ENCODE measurements around the gene BTD. TPM values are rescaled to one million over a fixed set of nuclear protein-coding genes. Genes with fewer than 3 reads are reported as not detected.

The BTD gene
- total and polyA plus RNA-seq, 4 donors: 45.8 to 78.1 (median 47.8) TPM

DNA sequence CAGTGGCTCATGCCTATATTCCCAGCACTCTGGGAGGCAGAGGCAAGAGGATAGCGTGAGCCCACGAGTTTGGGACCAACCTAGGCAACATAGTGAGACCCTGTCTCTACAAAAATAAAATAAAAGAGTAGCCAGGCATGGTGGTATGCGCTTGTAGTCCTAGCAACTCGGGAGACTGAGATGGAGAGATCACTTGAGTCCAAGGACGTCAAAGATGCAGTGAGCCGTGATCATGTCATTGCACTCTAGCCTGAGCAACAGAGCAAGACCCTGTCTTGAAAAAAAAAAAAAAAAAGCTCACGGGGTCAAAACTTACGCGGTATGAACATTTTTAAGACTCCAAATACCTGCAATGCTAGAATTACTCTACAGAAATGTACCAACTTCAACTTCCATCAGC is 43.0 kb upstream of the BTD start:
- peaks cover 1 to 10% (median 6%) of the 10 kb centered on the region in 4 donors for H3K36me3 ChIP-seq (ENCODE audit: control insufficient read depth in 4 of 4, insufficient read depth in 3 of 4, low read depth in 1 of 4, low read length in 3 of 4)
- no peak for DNase-seq (ENCODE audit: low spot score)
- no peaks in the 10 kb centered on the region for H3K9me3 ChIP-seq (ENCODE audit: control insufficient read depth in 4 of 4, low read length in 3 of 4)
- no peak for TF ChIP-seq ZBTB33 (IDR thresholded peaks at IDR 0.05)
- TF ChIP-seq TAF1 (conservative IDR thresholded peaks at IDR 0.05): no peak
- TF ChIP-seq RAD21 (IDR thresholded peaks at IDR 0.05): no peak
- no peak for TF ChIP-seq NR2F2 (IDR thresholded peaks at IDR 0.05)
- no peak for TF ChIP-seq JUND (IDR thresholded peaks at IDR 0.05)
- TF ChIP-seq YY1 (IDR thresholded peaks at IDR 0.05): no peak
- no peak for TF ChIP-seq FOXA1 (IDR thresholded peaks at IDR 0.05)
- no peak for TF ChIP-seq EGR1 (IDR thresholded peaks at IDR 0.05; ENCODE audit: low read depth in 2 of 2)
- no peak for TF ChIP-seq HNF4G (IDR thresholded peaks at IDR 0.05)
- TF ChIP-seq, protein P1, sequence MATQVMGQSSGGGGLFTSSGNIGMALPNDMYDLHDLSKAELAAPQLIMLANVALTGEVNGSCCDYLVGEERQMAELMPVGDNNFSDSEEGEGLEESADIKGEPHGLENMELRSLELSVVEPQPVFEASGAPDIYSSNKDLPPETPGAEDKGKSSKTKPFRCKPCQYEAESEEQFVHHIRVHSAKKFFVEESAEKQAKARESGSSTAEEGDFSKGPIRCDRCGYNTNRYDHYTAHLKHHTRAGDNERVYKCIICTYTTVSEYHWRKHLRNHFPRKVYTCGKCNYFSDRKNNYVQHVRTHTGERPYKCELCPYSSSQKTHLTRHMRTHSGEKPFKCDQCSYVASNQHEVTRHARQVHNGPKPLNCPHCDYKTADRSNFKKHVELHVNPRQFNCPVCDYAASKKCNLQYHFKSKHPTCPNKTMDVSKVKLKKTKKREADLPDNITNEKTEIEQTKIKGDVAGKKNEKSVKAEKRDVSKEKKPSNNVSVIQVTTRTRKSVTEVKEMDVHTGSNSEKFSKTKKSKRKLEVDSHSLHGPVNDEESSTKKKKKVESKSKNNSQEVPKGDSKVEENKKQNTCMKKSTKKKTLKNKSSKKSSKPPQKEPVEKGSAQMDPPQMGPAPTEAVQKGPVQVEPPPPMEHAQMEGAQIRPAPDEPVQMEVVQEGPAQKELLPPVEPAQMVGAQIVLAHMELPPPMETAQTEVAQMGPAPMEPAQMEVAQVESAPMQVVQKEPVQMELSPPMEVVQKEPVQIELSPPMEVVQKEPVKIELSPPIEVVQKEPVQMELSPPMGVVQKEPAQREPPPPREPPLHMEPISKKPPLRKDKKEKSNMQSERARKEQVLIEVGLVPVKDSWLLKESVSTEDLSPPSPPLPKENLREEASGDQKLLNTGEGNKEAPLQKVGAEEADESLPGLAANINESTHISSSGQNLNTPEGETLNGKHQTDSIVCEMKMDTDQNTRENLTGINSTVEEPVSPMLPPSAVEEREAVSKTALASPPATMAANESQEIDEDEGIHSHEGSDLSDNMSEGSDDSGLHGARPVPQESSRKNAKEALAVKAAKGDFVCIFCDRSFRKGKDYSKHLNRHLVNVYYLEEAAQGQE (IDR thresholded peaks at IDR 0.05): no peak
- no peak for TF ChIP-seq RXRA (IDR thresholded peaks at IDR 0.05)
- no peak for TF ChIP-seq HNF4A (conservative IDR thresholded peaks at IDR 0.05)
- TF ChIP-seq, protein P2, sequence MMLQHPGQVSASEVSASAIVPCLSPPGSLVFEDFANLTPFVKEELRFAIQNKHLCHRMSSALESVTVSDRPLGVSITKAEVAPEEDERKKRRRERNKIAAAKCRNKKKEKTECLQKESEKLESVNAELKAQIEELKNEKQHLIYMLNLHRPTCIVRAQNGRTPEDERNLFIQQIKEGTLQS (IDR thresholded peaks at IDR 0.05): no peak
- TF ChIP-seq GABPA (IDR thresholded peaks at IDR 0.05 in 1 of 2, conservative IDR thresholded peaks at IDR 0.05 in 1 of 2): no peak
- TF ChIP-seq, protein P3, sequence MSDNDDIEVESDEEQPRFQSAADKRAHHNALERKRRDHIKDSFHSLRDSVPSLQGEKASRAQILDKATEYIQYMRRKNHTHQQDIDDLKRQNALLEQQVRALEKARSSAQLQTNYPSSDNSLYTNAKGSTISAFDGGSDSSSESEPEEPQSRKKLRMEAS (IDR thresholded peaks at IDR 0.05): no peak
- TF ChIP-seq, protein P4, sequence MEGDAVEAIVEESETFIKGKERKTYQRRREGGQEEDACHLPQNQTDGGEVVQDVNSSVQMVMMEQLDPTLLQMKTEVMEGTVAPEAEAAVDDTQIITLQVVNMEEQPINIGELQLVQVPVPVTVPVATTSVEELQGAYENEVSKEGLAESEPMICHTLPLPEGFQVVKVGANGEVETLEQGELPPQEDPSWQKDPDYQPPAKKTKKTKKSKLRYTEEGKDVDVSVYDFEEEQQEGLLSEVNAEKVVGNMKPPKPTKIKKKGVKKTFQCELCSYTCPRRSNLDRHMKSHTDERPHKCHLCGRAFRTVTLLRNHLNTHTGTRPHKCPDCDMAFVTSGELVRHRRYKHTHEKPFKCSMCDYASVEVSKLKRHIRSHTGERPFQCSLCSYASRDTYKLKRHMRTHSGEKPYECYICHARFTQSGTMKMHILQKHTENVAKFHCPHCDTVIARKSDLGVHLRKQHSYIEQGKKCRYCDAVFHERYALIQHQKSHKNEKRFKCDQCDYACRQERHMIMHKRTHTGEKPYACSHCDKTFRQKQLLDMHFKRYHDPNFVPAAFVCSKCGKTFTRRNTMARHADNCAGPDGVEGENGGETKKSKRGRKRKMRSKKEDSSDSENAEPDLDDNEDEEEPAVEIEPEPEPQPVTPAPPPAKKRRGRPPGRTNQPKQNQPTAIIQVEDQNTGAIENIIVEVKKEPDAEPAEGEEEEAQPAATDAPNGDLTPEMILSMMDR (IDR thresholded peaks at IDR 0.05; ENCODE audit: low read depth, low read length, missing input control): no peak
- TF ChIP-seq FOXA2 (IDR thresholded peaks at IDR 0.05): no peak
- TF ChIP-seq SP1 (IDR thresholded peaks at IDR 0.05): no peak
- 92% methylated on average over 9 of the region's 9 CpGs for WGBS
- peaks cover 6 to 26% (median 16%) of the 10 kb centered on the region in 4 donors for H3K4me1 ChIP-seq (ENCODE audit: control insufficient read depth in 4 of 4, insufficient read depth in 4 of 4, low read length in 3 of 4)
- no peak overlapping the region for H3K9ac ChIP-seq (ENCODE audit: low read depth in 1 of 2, low read length in 2 of 2)
- no peaks in the 10 kb centered on the region for H3K27me3 ChIP-seq (ENCODE audit: control insufficient read depth in 4 of 4, insufficient read depth in 4 of 4, low read length in 3 of 4)
- H3K27ac ChIP-seq (ENCODE audit: low read depth in 1 of 2, low read length in 2 of 2): no peak overlapping the region
- H3K4me3 ChIP-seq (ENCODE audit: low read depth in 1 of 3, low read length in 3 of 3): no peak overlapping the region

All from liver (tissue), 9 donors.